HFF-Myc (cell line): ENCODE results near the gene GPR39.

Source experiments
- DNase-seq: peaks from one replicate; pipeline ENCODE4 v3.0.0-alpha.2; 2011; ENCODE audit warnings: low read depth; ENCODE audit errors: extremely low read depth
- H3K4me3 ChIP-seq: replicated peaks from 2 replicates; pipeline ENCODE4 v1.5.1; 2011; ENCODE audit warnings: low read depth, mild to moderate bottlenecking, control low read depth, low read length
- CTCF ChIP-seq: IDR thresholded peaks from 2 replicates; pipeline ENCODE4 v1.5.1; 2012; ENCODE audit warnings: mild to moderate bottlenecking, low read depth, low read length, control low read depth; ENCODE audit errors: missing control alignments

GPR39 gene

GRCh38 chr2:132581591-132581990 lies 165.0 kb downstream of the GPR39 start:
- DNase-seq, result no peak
- no peak overlapping the region for H3K4me3 ChIP-seq
- TF ChIP-seq CTCF, result no peak

- no peak for TF ChIP-seq CTCF
- DNase-seq, result no peak
- no peak overlapping the region for H3K4me3 ChIP-seq
Measured at GRCh38 chr2:132581991-132582738, 165.6 kb downstream of the GPR39 start.

- no peak overlapping the region for H3K4me3 ChIP-seq
- TF ChIP-seq CTCF, result no peak
- no peak for DNase-seq
Measured at GRCh38 chr2:132583666-132584360, 167.2 kb downstream of the GPR39 start.

GRCh38 chr2:132584976-132585817 lies 168.6 kb downstream of the GPR39 start:
- H3K4me3 ChIP-seq, result no peak overlapping the region
- TF ChIP-seq CTCF, result no peak
- no peak for DNase-seq

DNA sequence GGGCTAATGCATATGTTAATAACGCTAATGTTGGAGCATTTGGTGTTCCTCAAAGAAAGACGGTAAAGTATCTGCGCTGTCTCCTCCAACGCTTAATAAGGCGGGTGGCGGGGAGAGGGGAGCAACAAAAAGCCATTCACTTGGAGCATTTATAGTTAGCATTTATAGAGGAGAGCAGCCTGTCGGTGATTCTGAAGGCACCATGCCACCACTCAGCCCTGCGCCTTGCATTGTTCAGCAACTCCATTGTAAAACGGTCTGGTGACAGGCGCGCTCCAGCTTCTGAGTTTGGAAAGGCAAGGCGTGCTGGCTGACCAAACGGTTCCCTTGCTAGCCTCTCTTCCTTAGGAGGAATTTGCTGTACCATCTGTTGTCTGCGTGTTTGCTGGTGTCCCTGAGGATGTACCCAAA lies 169.5 kb downstream of the GPR39 start:
- DNase-seq, result no peak
- no peak overlapping the region for H3K4me3 ChIP-seq
- no peak for TF ChIP-seq CTCF

GRCh38 chr2:132586835-132587234 lies 170.2 kb downstream of the GPR39 start:
- H3K4me3 ChIP-seq, result no peak overlapping the region
- no peak for TF ChIP-seq CTCF
- no peak for DNase-seq
